ENCODE measurements around the gene PTPRR.

- TF ChIP-seq CTCF (IDR thresholded peaks at IDR 0.05; ENCODE audit: low read depth, low read length) (no peak), POLR2A (IDR thresholded peaks at IDR 0.05; ENCODE audit: extremely low read depth, insufficient read length) (no peak), MYC (IDR thresholded peaks at IDR 0.05; ENCODE audit: low read depth, low read length) (no peak)
Measured at GRCh38 chr12:70815971-70816391, 104.6 kb downstream of the PTPRR start.
